ENCODE data around the gene COX4I1. TPM values are rescaled to one million over a fixed set of nuclear protein-coding genes. Genes with fewer than 3 reads are reported as not detected.

The COX4I1 gene
- total RNA-seq, 1 donor from 2014 or later, result 430 TPM

DNA sequence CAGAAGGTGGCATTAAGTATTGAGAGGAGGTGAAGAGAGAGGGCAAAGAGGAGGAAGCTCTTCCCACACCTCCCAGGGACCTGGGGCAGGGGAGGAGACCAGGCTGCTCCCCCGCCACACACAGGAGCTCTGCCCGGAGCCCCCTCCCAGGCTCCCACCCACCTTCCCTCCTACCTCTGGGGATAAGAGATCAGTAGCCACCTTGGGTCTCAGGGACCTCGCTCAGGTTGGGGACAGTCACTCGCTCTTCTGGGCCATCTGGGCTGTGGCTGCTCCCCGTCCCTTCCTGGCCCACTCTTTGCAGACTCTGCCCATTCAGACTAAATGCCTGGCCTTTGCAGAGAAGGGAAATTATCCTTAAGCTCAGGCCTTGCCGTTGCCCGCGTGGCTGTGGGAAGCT is 33.7 kb upstream of the COX4I1 start:
- DNase-seq (ENCODE audit: extremely low spot score in 2 of 2), result no peak
- Histone ChIP-seq H3K9me3 (no peaks in the 10 kb centered on the region), H3K27ac (no peak overlapping the region), H3K27me3 (no peaks in the 10 kb centered on the region), H3K36me3 (no peaks in the 10 kb centered on the region), H3K4me1 (no peaks in the 10 kb centered on the region), H3K4me3 (no peak overlapping the region)
- TF ChIP-seq, protein P1, sequence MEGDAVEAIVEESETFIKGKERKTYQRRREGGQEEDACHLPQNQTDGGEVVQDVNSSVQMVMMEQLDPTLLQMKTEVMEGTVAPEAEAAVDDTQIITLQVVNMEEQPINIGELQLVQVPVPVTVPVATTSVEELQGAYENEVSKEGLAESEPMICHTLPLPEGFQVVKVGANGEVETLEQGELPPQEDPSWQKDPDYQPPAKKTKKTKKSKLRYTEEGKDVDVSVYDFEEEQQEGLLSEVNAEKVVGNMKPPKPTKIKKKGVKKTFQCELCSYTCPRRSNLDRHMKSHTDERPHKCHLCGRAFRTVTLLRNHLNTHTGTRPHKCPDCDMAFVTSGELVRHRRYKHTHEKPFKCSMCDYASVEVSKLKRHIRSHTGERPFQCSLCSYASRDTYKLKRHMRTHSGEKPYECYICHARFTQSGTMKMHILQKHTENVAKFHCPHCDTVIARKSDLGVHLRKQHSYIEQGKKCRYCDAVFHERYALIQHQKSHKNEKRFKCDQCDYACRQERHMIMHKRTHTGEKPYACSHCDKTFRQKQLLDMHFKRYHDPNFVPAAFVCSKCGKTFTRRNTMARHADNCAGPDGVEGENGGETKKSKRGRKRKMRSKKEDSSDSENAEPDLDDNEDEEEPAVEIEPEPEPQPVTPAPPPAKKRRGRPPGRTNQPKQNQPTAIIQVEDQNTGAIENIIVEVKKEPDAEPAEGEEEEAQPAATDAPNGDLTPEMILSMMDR (IDR thresholded peaks at IDR 0.05), result no peak
- TF ChIP-seq POLR2AphosphoS5 (IDR thresholded peaks at IDR 0.05; ENCODE audit: insufficient read depth in 1 of 2, low read depth in 1 of 2) (no peak), POLR2A (IDR thresholded peaks at IDR 0.05) (no peak)
- intact Hi-C loops (cut with DNase I), result no loop called here

GRCh38 chr16:85767531-85767930 is 32.0 kb upstream of the COX4I1 start:
- TF ChIP-seq, protein P1 (IDR thresholded peaks at IDR 0.05), result no peak
- no peak for TF ChIP-seq POLR2AphosphoS5 (IDR thresholded peaks at IDR 0.05; ENCODE audit: insufficient read depth in 1 of 2, low read depth in 1 of 2)
- TF ChIP-seq POLR2A (IDR thresholded peaks at IDR 0.05), result no peak
- H3K27ac ChIP-seq, result no peak overlapping the region
- H3K4me3 ChIP-seq, result no peak overlapping the region
- no peaks in the 10 kb centered on the region for H3K9me3 ChIP-seq
- no peaks in the 10 kb centered on the region for H3K27me3 ChIP-seq
- no peaks in the 10 kb centered on the region for H3K4me1 ChIP-seq
- intact Hi-C loops (cut with DNase I), result no loop called here
- H3K36me3 ChIP-seq, result no peaks in the 10 kb centered on the region
- no peak for DNase-seq (ENCODE audit: extremely low spot score in 2 of 2)

DNA sequence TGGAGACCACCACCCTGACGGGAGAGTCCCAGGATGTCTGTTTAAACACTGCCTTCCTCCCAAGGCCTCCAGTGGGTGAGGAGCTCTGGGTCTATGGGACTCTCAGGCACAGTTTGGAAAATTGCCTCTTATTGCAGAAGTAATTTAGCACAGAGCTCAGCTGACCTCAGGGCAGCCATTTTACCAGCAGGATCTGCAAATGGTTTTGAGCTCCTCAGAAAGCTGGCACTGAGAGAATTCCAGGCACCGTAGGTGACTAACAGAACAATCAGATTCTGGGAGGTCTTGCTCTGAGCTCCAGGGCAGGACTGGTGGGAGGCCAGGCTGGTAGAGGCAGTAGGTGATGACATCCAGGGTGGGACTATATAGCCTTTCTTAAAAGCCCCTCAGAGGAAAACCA is 31.3 kb upstream of the COX4I1 start:
- no peak for DNase-seq (ENCODE audit: extremely low spot score in 2 of 2)
- intact Hi-C loops (cut with DNase I), result no loop called here
- Histone ChIP-seq H3K9me3 (no peaks in the 10 kb centered on the region), H3K4me3 (no peak overlapping the region), H3K27ac (no peak overlapping the region), H3K36me3 (no peaks in the 10 kb centered on the region), H3K4me1 (no peaks in the 10 kb centered on the region), H3K27me3 (no peaks in the 10 kb centered on the region)
- TF ChIP-seq POLR2A (IDR thresholded peaks at IDR 0.05), result no peak
- TF ChIP-seq, protein P1 (IDR thresholded peaks at IDR 0.05), result no peak
- no peak for TF ChIP-seq POLR2AphosphoS5 (IDR thresholded peaks at IDR 0.05; ENCODE audit: insufficient read depth in 1 of 2, low read depth in 1 of 2)

- Histone ChIP-seq H3K27me3 (no peaks in the 10 kb centered on the region), H3K27ac (no peak overlapping the region), H3K36me3 (no peaks in the 10 kb centered on the region), H3K9me3 (no peaks in the 10 kb centered on the region), H3K4me3 (no peak overlapping the region), H3K4me1 (no peaks in the 10 kb centered on the region)
- TF ChIP-seq, protein P1 (IDR thresholded peaks at IDR 0.05), result no peak
- no peak for TF ChIP-seq POLR2A (IDR thresholded peaks at IDR 0.05)
- no peak for TF ChIP-seq POLR2AphosphoS5 (IDR thresholded peaks at IDR 0.05; ENCODE audit: insufficient read depth in 1 of 2, low read depth in 1 of 2)
- intact Hi-C loops (cut with DNase I), result no loop called here
- no peak for DNase-seq (ENCODE audit: extremely low spot score in 2 of 2)
Measured at GRCh38 chr16:85770741-85771140, 28.8 kb upstream of the COX4I1 start.

DNA sequence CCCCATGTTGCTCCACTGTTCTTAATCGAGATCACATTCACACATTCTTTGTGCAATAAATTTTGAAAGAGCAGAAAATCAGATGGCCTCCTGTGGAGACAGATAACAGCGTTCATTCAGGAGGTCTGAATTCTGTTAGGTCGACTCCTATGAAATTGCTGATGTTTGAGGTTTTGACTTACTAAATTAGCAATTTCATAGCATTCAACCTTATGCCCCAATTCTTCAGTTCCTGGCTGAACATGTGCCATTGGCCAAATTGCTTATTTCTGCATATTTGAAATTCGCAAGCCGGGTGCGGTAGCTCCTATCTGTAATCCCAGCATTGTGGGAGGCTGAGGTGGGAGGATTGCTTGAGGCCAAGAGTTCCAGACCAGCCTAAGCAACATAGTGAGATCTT is 26.5 kb upstream of the COX4I1 start:
- DNase-seq (ENCODE audit: extremely low spot score in 2 of 2), result no peak
- TF ChIP-seq POLR2AphosphoS5 (IDR thresholded peaks at IDR 0.05; ENCODE audit: insufficient read depth in 1 of 2, low read depth in 1 of 2), result no peak
- H3K36me3 ChIP-seq, result peaks cover 0 to 9% of the 10 kb centered on the region in 2 donors
- intact Hi-C loops (cut with DNase I), result no loop called here
- H3K9me3 ChIP-seq, result no peaks in the 10 kb centered on the region
- H3K4me1 ChIP-seq, result peaks cover 5% of the 10 kb centered on the region
- no peak overlapping the region for H3K4me3 ChIP-seq
- H3K27me3 ChIP-seq, result no peaks in the 10 kb centered on the region
- H3K27ac ChIP-seq, result no peak overlapping the region
